CD4-positive, alpha-beta T cell treated with Interleukin-4 for 4 hours (primary cell): ENCODE measurements around the gene ZNF302.
A peak's percentile ranks its signal among the peaks of the same experiment; 100 is the strongest.

Experiments used
- DNase-seq: peaks from one replicate; pipeline ENCODE4 v3.0.0-alpha.2; 2020

Gene ZNF302

DNA sequence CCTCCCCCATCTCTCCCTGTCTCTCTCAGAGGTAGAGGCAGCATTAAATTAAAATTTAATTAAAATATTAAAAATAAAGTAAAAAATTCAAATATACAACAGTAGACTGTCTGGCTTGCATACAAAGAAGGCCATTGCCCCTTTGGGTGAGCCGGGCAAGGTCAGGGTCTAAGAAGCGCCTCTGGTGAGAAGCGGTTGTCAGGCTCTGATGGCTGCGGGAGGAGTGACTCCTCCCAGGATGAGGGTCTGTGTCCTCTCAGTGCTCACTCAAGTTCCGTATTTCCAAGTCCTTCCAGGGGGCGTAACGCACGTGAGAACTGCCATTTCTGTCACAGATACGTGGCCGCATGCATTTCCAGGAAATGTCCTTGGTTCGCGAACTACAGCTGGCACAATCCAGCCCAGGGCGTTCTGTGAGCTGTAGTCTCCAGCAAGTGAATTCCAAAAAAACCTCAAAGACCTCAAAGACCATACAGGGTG, 55.8 kb downstream of the ZNF302 start:
- DNase-seq: no peak

DNA sequence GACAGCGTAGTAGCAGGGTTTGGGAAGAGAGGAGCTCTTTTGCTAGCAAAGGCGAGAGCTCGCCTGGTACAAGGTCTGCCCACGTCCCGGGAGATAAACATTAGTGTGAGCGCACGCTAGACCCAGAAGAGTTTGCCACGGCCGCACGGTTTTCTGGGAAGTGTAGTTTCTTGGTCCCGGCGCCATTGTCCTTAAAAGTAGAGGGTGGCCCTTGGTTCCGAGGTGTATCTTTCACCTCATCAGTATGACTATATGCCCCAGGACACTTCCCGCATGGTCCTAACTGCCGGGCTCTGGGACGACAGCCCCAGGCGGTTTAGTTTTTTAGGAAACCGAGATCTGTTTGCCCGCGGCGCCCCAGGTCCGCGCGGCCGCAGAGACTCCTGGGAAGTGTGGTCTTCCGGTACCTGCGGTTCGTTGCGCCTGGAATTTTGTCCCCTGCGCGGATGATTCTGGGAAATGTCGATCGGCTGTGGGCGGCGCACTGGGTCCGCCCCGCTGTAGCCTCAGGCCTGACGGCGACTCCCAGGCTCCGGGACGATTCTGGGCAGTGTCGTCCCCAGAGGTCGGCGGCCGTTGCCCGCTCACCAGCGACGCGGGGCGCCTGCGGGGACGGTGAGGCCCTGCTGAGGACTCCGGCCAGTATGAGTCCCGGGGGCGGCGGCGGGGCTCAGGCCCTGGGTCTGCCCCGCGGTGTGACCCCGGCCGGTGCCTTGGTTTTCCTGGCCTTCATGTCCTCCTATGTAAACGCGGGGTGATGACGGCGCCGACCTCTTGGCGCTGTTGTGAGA, 56.5 kb downstream of the ZNF302 start, which contains the start of gene ZNF181:
TSS of gene ZNF181 (plus strand) at position 498 of the 791 bp plus-strand sequence. CDS start 795 bp downstream, outside the sequence.
- peak; percentile 81 for DNase-seq

DNA sequence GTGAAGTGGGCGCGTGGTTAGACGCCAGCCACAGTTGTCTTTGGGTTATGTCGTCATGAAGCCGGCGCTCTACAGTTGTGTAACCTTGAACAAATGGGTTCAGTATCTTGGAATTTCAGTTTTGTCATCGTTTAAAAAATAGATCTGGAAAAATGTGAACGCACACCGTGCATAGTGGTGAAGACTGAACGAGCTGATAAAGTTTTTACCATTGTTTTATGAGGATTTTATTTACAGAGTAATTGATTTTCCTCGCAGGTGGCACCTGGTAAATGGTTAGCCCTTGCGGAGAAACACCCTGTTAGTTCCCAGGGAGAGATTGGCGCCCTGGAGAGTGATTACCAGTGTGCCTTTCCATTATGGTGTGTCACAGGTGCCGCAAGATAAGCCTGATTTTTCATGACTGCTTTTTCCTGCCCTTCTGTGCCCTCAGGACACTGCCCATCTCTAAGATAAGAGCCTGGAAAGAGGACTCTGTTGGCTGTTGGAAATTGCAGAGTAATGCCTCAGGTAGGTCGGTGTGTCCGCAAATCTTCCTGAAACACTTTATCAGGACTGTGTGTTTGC, 57.1 kb downstream of the ZNF302 start:
- no peak for DNase-seq
